ENCODE results near the gene RBM20.

DNA sequence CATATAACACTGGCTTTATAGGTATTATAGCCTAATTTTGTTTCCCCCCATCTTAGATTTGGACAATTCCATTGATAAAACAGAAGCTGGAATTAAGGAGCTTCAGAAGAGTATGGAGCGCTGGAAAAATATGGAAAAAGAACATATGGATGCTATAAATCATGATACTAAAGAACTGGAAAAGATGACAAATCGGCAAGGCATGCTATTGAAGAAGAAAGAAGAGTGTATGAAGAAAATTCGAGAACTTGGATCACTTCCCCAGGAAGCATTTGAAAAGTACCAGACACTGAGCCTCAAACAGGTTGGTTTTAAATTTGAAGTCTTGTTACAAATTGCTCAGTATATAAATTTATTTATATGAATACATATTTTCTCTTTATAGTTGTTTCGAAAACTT, 42.6 kb upstream of the RBM20 start:
- TF ChIP-seq POLR2A (IDR thresholded peaks at IDR 0.05): no peak
- TF ChIP-seq, protein P1, sequence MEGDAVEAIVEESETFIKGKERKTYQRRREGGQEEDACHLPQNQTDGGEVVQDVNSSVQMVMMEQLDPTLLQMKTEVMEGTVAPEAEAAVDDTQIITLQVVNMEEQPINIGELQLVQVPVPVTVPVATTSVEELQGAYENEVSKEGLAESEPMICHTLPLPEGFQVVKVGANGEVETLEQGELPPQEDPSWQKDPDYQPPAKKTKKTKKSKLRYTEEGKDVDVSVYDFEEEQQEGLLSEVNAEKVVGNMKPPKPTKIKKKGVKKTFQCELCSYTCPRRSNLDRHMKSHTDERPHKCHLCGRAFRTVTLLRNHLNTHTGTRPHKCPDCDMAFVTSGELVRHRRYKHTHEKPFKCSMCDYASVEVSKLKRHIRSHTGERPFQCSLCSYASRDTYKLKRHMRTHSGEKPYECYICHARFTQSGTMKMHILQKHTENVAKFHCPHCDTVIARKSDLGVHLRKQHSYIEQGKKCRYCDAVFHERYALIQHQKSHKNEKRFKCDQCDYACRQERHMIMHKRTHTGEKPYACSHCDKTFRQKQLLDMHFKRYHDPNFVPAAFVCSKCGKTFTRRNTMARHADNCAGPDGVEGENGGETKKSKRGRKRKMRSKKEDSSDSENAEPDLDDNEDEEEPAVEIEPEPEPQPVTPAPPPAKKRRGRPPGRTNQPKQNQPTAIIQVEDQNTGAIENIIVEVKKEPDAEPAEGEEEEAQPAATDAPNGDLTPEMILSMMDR (IDR thresholded peaks at IDR 0.05): no peak

All from sigmoid colon (tissue), 3 donors.